Left kidney (tissue), 2 donors: ENCODE results near the gene CREBZF. TPM values are rescaled to one million over a fixed set of nuclear protein-coding genes. Genes with fewer than 3 reads are reported as not detected.
A peak's percentile ranks its signal among the peaks of the same experiment; 100 is the strongest.
"Not testable (repeated sequence)": the region's sequence is repeated elsewhere in the genome, so short reads cannot be mapped to it uniquely, and the experiment has no call there.

Source experiments
- DNase-seq: peaks from one replicate; pipeline ENCODE4 v3.0.0-alpha.2; 2013
- polyA plus RNA-seq: library from polyadenylated mRNA; unstranded; fragments of 120-200 nt; gene quantifications from one replicate; pipeline ENCODE4 v1.2.1, GENCODE V29; 2013; ENCODE audit not compliant: insufficient read length

The CREBZF gene
- polyA plus RNA-seq, 1 donor = 141 TPM

DNA sequence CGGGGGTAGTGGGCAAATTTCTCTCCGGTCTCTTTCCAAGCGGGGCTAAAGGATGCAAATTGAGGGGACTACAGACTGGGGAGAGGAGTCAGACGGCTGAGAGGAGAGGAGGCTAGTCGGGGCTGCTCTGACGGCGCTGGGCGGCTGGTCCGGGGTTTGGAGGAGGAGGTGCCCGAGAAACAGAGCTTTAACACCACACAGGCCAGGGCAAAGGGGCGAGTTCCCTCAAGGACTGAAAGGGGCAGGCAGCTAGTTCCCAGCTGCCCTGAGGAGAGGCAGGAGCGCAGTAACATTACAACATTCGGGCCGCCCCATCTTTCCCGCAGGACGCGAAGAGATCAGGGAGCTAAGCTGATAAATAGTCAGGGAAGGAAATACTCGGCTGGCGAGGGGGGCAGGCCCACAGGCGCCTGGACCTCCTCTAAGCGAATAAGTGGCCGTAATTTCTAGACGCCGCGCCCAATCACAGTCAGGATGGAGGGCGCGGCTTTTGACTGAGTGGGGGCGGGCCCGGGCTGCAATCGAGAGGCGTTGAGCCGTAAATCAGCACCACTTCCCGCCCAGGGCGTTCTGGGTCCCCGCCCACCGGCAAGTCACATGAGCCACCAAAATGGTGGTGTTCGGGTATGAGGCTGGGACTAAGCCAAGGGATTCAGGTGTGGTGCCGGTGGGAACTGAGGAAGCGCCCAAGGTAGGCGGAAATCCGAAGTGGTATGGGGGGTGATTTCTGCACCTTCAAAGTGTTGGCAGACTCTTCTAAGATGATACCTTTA is 36.7 kb downstream of the CREBZF start, which contains the start of gene TMEM126B:
TSS of gene TMEM126B (plus strand) at position 596 of the 773 bp plus-strand sequence. CDS start at position 611, 15 bp downstream.
- peak; percentile 98 for DNase-seq

DNA sequence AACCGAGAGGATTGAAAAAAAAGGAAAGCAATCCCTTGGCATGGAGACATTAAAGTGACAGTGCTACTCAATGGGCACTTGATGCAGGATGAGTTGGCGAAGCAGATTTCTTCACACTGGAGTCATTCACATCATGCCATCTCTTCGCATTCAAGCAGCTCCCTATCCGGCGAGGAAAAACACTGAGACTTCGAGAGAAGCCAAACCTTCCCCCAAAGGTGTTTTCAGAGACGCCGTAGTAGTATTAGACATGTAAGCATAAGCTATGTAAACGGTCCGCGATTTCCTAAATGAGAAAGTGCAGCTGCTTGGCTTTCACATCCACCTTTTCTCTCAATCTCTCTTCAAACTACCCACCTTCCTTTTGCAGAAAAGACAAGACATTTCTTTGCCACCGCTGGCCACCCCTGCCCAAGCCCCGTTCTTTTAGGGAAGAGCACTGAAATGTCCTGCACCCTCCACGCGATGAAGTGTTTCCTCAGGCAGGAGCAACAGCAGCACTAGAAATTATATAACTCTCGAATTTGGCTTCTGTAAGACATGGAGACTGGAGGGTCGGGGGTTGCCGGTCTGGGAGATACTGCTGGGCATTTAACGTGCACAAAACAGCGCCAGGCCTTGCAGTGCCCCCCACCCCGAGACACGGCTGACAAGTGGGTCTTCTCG is 37.5 kb downstream of the CREBZF start, which contains the start of gene DLG2:
TSS of gene DLG2 (minus strand) at position 13 of the 666 bp plus-strand sequence.
- no peak for DNase-seq

DNA sequence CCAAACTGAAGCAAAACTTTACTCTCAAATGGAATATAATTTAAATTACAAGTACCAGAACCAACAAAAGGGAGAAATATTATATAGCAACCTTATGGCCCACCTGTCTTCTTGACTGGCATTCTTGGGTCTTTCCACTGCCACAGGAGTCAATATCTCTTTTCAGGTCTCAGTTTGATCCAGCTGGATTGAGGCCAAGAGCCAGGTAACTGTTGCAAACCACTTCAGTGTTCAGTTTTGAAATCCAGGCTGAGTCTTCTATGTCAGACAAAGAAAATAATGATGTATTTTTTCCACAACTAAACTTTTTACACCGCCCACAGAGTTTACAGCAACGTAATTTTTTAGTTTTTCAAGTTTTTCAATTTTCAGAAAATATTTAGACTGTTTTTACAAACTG is 38.4 kb downstream of the CREBZF start:
- no peak for DNase-seq

DNA sequence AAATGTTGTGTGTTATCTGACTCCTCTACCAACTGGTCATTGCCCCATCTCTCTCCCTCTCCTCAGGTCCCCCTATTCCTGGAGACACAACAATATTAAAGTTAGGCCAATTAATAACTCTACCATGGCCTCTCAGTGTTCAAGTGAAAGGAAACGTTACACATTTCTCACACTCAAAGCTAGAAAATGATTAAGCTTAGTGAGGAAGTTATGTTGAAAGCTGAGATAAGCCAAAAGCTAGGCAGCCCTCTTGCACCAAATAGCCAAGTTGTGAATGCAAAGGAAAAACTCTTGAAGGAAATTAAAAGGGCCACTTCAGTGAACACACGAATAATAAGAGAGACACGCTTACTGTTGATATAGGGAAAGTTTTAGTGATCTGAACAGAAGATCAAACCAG is 44.7 kb downstream of the CREBZF start:
- DNase-seq = no peak

DNA sequence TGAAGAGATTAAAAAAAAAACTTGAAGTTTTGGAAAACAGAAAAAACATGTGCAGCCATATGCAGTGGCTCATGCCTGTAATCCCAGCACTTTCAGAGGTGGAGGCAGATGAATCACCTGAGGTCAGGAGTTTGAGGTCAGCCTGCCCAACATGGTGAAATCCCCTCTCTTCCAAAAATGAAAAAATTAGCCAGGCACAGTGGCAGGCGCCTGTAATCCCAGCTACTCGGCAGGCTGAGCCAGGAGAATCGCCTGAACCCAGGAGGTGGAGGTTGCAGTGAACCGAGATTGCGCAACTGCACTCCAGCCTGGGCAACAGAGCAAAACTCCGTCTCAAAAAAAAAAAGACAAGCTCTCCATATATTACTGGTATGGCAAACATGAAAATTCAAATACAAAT is 45.4 kb downstream of the CREBZF start:
- no peak for DNase-seq

DNA sequence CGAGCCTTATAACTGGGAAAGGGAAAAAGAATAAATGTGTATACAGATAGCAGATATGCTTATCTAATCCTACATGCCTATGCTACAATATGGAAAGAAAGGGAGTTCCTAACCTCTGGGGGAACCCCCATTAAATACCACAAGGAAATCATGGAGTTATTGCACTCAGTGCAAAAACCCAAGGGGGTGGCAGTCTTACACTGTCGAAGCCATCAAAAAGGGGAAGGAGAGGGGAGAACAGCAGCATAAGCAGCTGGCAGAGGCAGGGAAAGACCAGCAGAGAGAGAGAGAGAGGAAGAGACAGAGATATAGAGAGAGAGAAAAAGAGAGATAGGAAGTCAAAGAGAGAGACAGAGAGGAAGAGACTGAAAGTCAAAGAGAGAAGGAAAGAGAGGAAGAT is 53.3 kb downstream of the CREBZF start:
- DNase-seq = not testable (repeated sequence)

Other genes with a start within 250 kb of the CREBZF start
- 13.4 TPM for gene DLG2, start 37.8 kb downstream of the CREBZF start, polyA plus RNA-seq
- 69.7 TPM for gene TMEM126B, start 36.5 kb downstream of the CREBZF start, polyA plus RNA-seq
- gene TMEM126A, start 17.2 kb downstream of the CREBZF start, polyA plus RNA-seq = 33.7 TPM
- gene CCDC89, start 21.1 kb upstream of the CREBZF start, polyA plus RNA-seq = 3.0 TPM
- 106 TPM for gene SYTL2, start 146.0 kb upstream of the CREBZF start, polyA plus RNA-seq
- gene CCDC83, start 190.3 kb upstream of the CREBZF start, polyA plus RNA-seq = 0.12 TPM